PC-3 (cell line): ENCODE data around the gene CDA. TPM values are rescaled to one million over a fixed set of nuclear protein-coding genes. Genes with fewer than 3 reads are reported as not detected.

ENCODE experiments used
- ATAC-seq: fragments of 200-7000 bp; cut with Tn5 transposase; 2 replicates; pipeline ENCODE4 v1.9.1; 2020; ENCODE audit warnings: mild to moderate bottlenecking, moderate library complexity
- Bru-seq: library from RNA; stranded (reverse); fragments of 400-500 nt; gene quantifications from one replicate; lab custom pipeline; 2021; lab: Mats Ljungman, UMichigan
- BruChase-seq, 2 experiments: library from RNA; stranded (reverse); fragments of 400-500 nt; gene quantifications; one replicate each; lab custom pipeline; 2021; lab: Mats Ljungman, UMichigan
- BruUV-seq: library from RNA; stranded (reverse); fragments of 400-500 nt; replicated peaks from 2 replicates; lab custom pipeline; 2021; lab: Mats Ljungman, UMichigan
- CTCF ChIA-PET: fragments of 300-600 bp; sonication (Branson Sonifier 250); formaldehyde crosslinking; loops from one replicate; lab custom pipeline; 2022; ENCODE audit warnings: antibody characterized with exemption; lab: Charles Lee
- POLR2A ChIA-PET: fragments of 300-600 bp; sonication (Branson Sonifier 250); formaldehyde crosslinking; loops from one replicate; lab custom pipeline; 2022; ENCODE audit warnings: antibody characterized with exemption; ENCODE audit not compliant: unreplicated experiment; lab: Charles Lee
- DNase-seq: peaks from one replicate; pipeline ENCODE4 v3.0.0-alpha.2; 2015
- H2AFZ ChIP-seq: fragments of 300-600 bp; sonication (generic); 2 replicates; pipeline ENCODE4 v1.6.0; 2016; ENCODE audit warnings: antibody characterized with exemption, low read length
- H3F3A ChIP-seq: fragments of 300-600 bp; sonication (generic); one replicate; pipeline ENCODE4 v1.6.0; 2017; ENCODE audit warnings: antibody characterized with exemption, low read length, control low read depth, mild to moderate bottlenecking; ENCODE audit not compliant: unreplicated experiment
- H3K27ac ChIP-seq: fragments of 300-600 bp; sonication (generic); 2 replicates; pipeline ENCODE4 v1.5.1; 2016; ENCODE audit warnings: mild to moderate bottlenecking, low read length
- H3K27me3 ChIP-seq: fragments of 300-600 bp; sonication (generic); 2 replicates; pipeline ENCODE4 v1.6.1; 2016; ENCODE audit warnings: low read length, mixed read lengths
- H3K36me3 ChIP-seq: fragments of 300-600 bp; sonication (generic); 2 replicates; pipeline ENCODE4 v1.6.1; 2016; ENCODE audit warnings: low read depth, mixed run types, low read length, mixed read lengths
- H3K4me1 ChIP-seq: fragments of 300-600 bp; sonication (generic); 2 replicates; pipeline ENCODE4 v1.5.1; 2016; ENCODE audit warnings: low read length; ENCODE audit not compliant: insufficient read depth
- H3K4me2 ChIP-seq: fragments of 300-600 bp; sonication (generic); 2 replicates; pipeline ENCODE4 v1.6.0; 2016; ENCODE audit warnings: low read length
- H3K4me3 ChIP-seq: fragments of 300-600 bp; sonication (generic); 2 replicates; pipeline ENCODE4 v1.5.1; 2016; ENCODE audit warnings: mild to moderate bottlenecking, low read length, mixed read lengths
- H3K79me2 ChIP-seq: fragments of 300-600 bp; sonication (generic); 2 replicates; pipeline ENCODE4 v1.6.1; 2017; ENCODE audit warnings: low read length, mixed read lengths
- H3K9ac ChIP-seq: fragments of 300-600 bp; sonication (generic); 2 replicates; pipeline ENCODE4 v1.6.0; 2016; ENCODE audit warnings: mild to moderate bottlenecking, low read length
- H3K9me2 ChIP-seq: fragments of 300-600 bp; sonication (generic); replicated peaks from 2 replicates; pipeline ENCODE4 v1.6.1; 2016; ENCODE audit warnings: mixed run types, low read length, mixed read lengths
- H3K9me3 ChIP-seq: fragments of 300-600 bp; sonication (generic); 2 replicates; pipeline ENCODE4 v1.6.1; 2016; ENCODE audit warnings: low read length, mixed read lengths
- H4K20me1 ChIP-seq: fragments of 300-600 bp; sonication (generic); 2 replicates; pipeline ENCODE4 v1.6.1; 2016; ENCODE audit warnings: low read length, mixed read lengths
- EZH2 ChIP-seq: fragments of 300-600 bp; sonication (generic); IDR thresholded peaks from one replicate; pipeline ENCODE4 v1.6.1; 2017; ENCODE audit warnings: antibody characterized with exemption, mild to moderate bottlenecking, low read length; ENCODE audit not compliant: unreplicated experiment
- EZH2phosphoT487 ChIP-seq: fragments of 300-600 bp; sonication (generic); IDR thresholded peaks from 2 replicates; pipeline ENCODE4 v1.6.1; 2018; ENCODE audit warnings: mild to moderate bottlenecking, antibody characterized with exemption, low read length, borderline replicate concordance
- intact Hi-C: fragments of 100-400 bp; cut with micrococcal nuclease; formaldehyde crosslinking; loops from 2 replicates; pipeline ENCODE4 v1.9.0; 2023
- long read RNA-seq: library from polyadenylated mRNA; unstranded; transcript quantifications from one replicate; pipeline ENCODE4 v2.0.0, GENCODE V29; 2021; ENCODE audit not compliant: unreplicated experiment
- total RNA-seq: library from RNA; depleted of rRNA; stranded (reverse); fragments of >200 nt; gene quantifications from 2 replicates; pipeline ENCODE4 v1.2.3, GENCODE V29; 2014; rRNA removed
- TF ChIP-seq, protein P1 (sequence below): fragments of 300-600 bp; sonication (generic); conservative IDR thresholded peaks from 2 replicates; pipeline ENCODE4 v1.5.1; 2017; ENCODE audit warnings: antibody characterized with exemption, low read depth, mild to moderate bottlenecking, low read length

CDA gene
- 30.3 and 36.3 TPM in 2 replicates for total RNA-seq
- percentile 78 among the genes with signal in this experiment for Bru-seq, nascent RNA
- percentile 71 among the genes with signal in this experiment for BruChase-seq, experiment 1, labeled RNA remaining after a 6-hour chase
- percentile 61 among the genes with signal in this experiment for BruChase-seq, experiment 2, labeled RNA remaining after a 2-hour chase
- long read RNA-seq, transcript CDA-201 (4 exons, 963 nt): major isoform, 28 of 40 reads
- long read RNA-seq, partial matches to known transcripts: 2 of 40 reads
- long read RNA-seq, other reads (novel, unspliced or antisense): 8 of 40 reads

- H3K4me3 ChIP-seq: peak within 1 kb of the TSS; percentile 78
- no peaks in the 10 kb centered on the region for H3K9me2 ChIP-seq
- peak within 1 kb of the TSS; percentile 90 for H3K4me2 ChIP-seq
- peak; percentile 89 for DNase-seq
- intact Hi-C loops: loop anchor here (1.0 to 5.0 kb wide), 2 partner anchors 13 to 66 kb away; no protein-coding TSS in a partner anchor
- H4K20me1 ChIP-seq: peaks cover 10% of the 10 kb centered on the region
- TF ChIP-seq, protein P1, sequence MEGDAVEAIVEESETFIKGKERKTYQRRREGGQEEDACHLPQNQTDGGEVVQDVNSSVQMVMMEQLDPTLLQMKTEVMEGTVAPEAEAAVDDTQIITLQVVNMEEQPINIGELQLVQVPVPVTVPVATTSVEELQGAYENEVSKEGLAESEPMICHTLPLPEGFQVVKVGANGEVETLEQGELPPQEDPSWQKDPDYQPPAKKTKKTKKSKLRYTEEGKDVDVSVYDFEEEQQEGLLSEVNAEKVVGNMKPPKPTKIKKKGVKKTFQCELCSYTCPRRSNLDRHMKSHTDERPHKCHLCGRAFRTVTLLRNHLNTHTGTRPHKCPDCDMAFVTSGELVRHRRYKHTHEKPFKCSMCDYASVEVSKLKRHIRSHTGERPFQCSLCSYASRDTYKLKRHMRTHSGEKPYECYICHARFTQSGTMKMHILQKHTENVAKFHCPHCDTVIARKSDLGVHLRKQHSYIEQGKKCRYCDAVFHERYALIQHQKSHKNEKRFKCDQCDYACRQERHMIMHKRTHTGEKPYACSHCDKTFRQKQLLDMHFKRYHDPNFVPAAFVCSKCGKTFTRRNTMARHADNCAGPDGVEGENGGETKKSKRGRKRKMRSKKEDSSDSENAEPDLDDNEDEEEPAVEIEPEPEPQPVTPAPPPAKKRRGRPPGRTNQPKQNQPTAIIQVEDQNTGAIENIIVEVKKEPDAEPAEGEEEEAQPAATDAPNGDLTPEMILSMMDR: no peak
- TF ChIP-seq EZH2phosphoT487: no peak
- TF ChIP-seq EZH2: no peak
- no peaks in the 10 kb centered on the region for H3K27me3 ChIP-seq
- H3K9me3 ChIP-seq: no peaks in the 10 kb centered on the region
- POLR2A ChIA-PET: interaction anchor here (0.6 to 1.6 kb wide), 5 partner anchors 25 to 1383 kb away, joined by 3 to 20 read pairs (median 15); partner anchors contain the start of gene DDOST
- H3F3A ChIP-seq: no peaks in the 10 kb centered on the region
- H3K9ac ChIP-seq: peak within 1 kb of the TSS; percentile 89
- H3K36me3 ChIP-seq: peaks cover 8% of the 10 kb centered on the region; the same call in 1 of the 2 replicates
- peak within 1 kb of the TSS; percentile 80 for H3K27ac ChIP-seq
- peaks cover 27% of the 10 kb centered on the region for H3K4me1 ChIP-seq
- H3K79me2 ChIP-seq: peaks cover 45% of the 10 kb centered on the region
- CTCF ChIA-PET: interaction anchor here (0.5 to 1.8 kb wide), 4 partner anchors 14 to 360 kb away, joined by 3 to 9 read pairs (median 4); partner anchors contain the start of gene DDOST
- peak; percentile 86 for ATAC-seq
- H2AFZ ChIP-seq: peak within 1 kb of the TSS; percentile 29; the same call in 1 of the 2 replicates
- no TSS peak for BruUV-seq
These were observed at the start of gene CDA for GRCh38 chr1:20588634-20589225. CDA (plus strand) TSS chr1:20589097; CDS start chr1:20589130, 33 bp downstream.

- H3K36me3 ChIP-seq: no peaks in the 10 kb centered on the region
- peak; percentile 6 for DNase-seq
- H3K4me3 ChIP-seq: no peak overlapping the region
- intact Hi-C loops: no loop called here
- H3F3A ChIP-seq: peaks cover 3% of the 10 kb centered on the region
- no peak overlapping the region for H2AFZ ChIP-seq
- ATAC-seq: no peak
- POLR2A ChIA-PET: no interaction called here
- CTCF ChIA-PET: no interaction called here
- H3K4me1 ChIP-seq: peaks cover 29% of the 10 kb centered on the region
- no peak overlapping the region for H3K4me2 ChIP-seq
- no peaks in the 10 kb centered on the region for H4K20me1 ChIP-seq
- H3K9me2 ChIP-seq: no peaks in the 10 kb centered on the region
- H3K9ac ChIP-seq: no peak overlapping the region
- H3K9me3 ChIP-seq: no peaks in the 10 kb centered on the region
- no peak overlapping the region for H3K27ac ChIP-seq
- no peak for TF ChIP-seq EZH2phosphoT487
- no peak for TF ChIP-seq EZH2
- TF ChIP-seq, protein P1: no peak
- H3K79me2 ChIP-seq: no peaks in the 10 kb centered on the region
- no peaks in the 10 kb centered on the region for H3K27me3 ChIP-seq
- BruUV-seq: no TSS peak
These were observed 48.6 kb upstream of the CDA start for GRCh38 chr1:20540281-20540680.
